Right lobe of liver (tissue), 6 donors: Measurements from ENCODE around the gene TMEM179. TPM values are rescaled to one million over a fixed set of nuclear protein-coding genes. Genes with fewer than 3 reads are reported as not detected.

ENCODE experiments used
- ATAC-seq, 4 donors: fragments of 200-7000 bp; cut with Tn5 transposase; one replicate each; pipeline ENCODE4 v1.9.1; 2020; ENCODE audit warnings: mild to moderate bottlenecking in 4 of 4, moderate library complexity in 4 of 4
- DNase-seq, 3 donors: peaks; one replicate each; pipeline ENCODE4 v3.0.0-alpha.2; 2020
- H3K27ac ChIP-seq, 3 donors: fragments of 200-600 bp; one replicate each; pipeline ENCODE4 v1.8.0; 2022
- H3K27me3 ChIP-seq, 2 donors: fragments of 200-600 bp; one replicate each; pipeline ENCODE4 v1.8.0; 2022
- H3K36me3 ChIP-seq, 4 donors: fragments of 200-600 bp; sonication (generic) in 1 of 4; one replicate each; pipeline versions ENCODE4 v1.5.1 to v1.8.0; 2017 to 2022; ENCODE audit warnings: control low read depth in 1 of 4
- H3K4me1 ChIP-seq, 4 donors: fragments of 200-600 bp; sonication (generic) in 1 of 4; one replicate each; pipeline versions ENCODE4 v1.5.1 to v1.8.0; 2017 to 2022; ENCODE audit warnings: control low read depth in 1 of 4
- H3K4me3 ChIP-seq, 3 donors: fragments of 200-600 bp; one replicate each; pipeline ENCODE4 v1.8.0; 2022
- H3K9me3 ChIP-seq, 4 donors: fragments of 200-600 bp; sonication (generic) in 1 of 4; one replicate each; pipeline versions ENCODE4 v1.5.1 to v1.8.0; 2017 to 2022; ENCODE audit warnings: control low read depth in 1 of 4
- CTCF ChIP-seq, 4 donors: fragments of 200-600 bp in 3 of 4; fragments of 450-650 bp in 1 of 4; IDR thresholded peaks; one replicate each; pipeline versions ENCODE4 v1.5.1 to v1.8.0; 2016 to 2022; ENCODE audit warnings: antibody characterized with exemption in 4 of 4, mild to moderate bottlenecking in 2 of 4
- POLR2A ChIP-seq: fragments of 450-650 bp; IDR thresholded peaks from one replicate; pipeline ENCODE4 v1.6.1; 2017; ENCODE audit warnings: antibody characterized with exemption, mild to moderate bottlenecking
- WGBS: methylation state at CpG from one replicate; pipeline ENCODE4 v1.1.6; 2018; ENCODE audit warnings: low coverage, low lambda C conversion rate; ENCODE audit not compliant: insufficient coverage; ENCODE audit errors: missing lambda C conversion rate; 5-methylcytosine and 5-hydroxymethylcytosine counted together
- intact Hi-C, 2 donors: fragments of 100-400 bp; cut with DNase I; formaldehyde crosslinking; loops; one replicate each; pipeline versions ENCODE4 v1.11.2 to v1.14.1; 2022
- total RNA-seq, 6 experiments: library from RNA; depleted of rRNA in 2 of 6; stranded (reverse); fragments of >200 nt in 2 of 6; fragmentation: NEBNext Ultra II Directional in 3 of 6; extraction: Animal tissue kit (Norgen Biotek cat#: 25700) in 3 of 6; gene quantifications; one replicate each; pipeline versions ENCODE4 v1.1.0 to v1.2.4, GENCODE V29; 2016 to 2023
- donor health status: DM: no; HTN: yes; CAD: no.
- donor health status: DM: no; HTN: no; CAD: no.
- donor health status: DM: no; HTN: no; CAD: no.
- donor health status: DM: no; HTN: yes; CAD: no.
- donor health status: DM: no; HTN: yes; CAD: no.

TMEM179 gene
- total RNA-seq, 6 experiments from 2014 or later = 0.17 to 0.18 TPM; not detected in 4

- TF ChIP-seq POLR2A (no peak), CTCF (IDR thresholded peaks at IDR 0.05) (no peak)
- ATAC-seq (peak; percentile 6 to 63 (median 33)), DNase-seq (no peak)
- no peaks in the 10 kb centered on the region for H3K9me3 ChIP-seq
- no peaks in the 10 kb centered on the region for H3K27me3 ChIP-seq
- no peak overlapping the region for H3K4me3 ChIP-seq
- intact Hi-C loops = no loop called here
- no peak overlapping the region for H3K27ac ChIP-seq
- H3K36me3 ChIP-seq = no peaks in the 10 kb centered on the region
- WGBS = no CpG with 5 or more reads among the region's 19 CpGs
- no peaks in the 10 kb centered on the region for H3K4me1 ChIP-seq
Measured at GRCh38 chr14:104586832-104587620, 17.5 kb downstream of the TMEM179 start.

GRCh38 chr14:104585966-104586697 is 18.4 kb downstream of the TMEM179 start:
- Histone ChIP-seq H3K4me1 (no peaks in the 10 kb centered on the region), H3K4me3 (no peak overlapping the region), H3K9me3 (no peaks in the 10 kb centered on the region), H3K36me3 (no peaks in the 10 kb centered on the region), H3K27ac (no peak overlapping the region), H3K27me3 (no peaks in the 10 kb centered on the region)
- ATAC-seq (peak in 1 of 4 donors; percentile 5), DNase-seq (no peak)
- no peak for TF ChIP-seq CTCF (IDR thresholded peaks at IDR 0.05)
- no peak for TF ChIP-seq POLR2A
- 60% methylated on average over 22 of the region's 24 CpGs for WGBS
- intact Hi-C loops = no loop called here

- H3K27me3 ChIP-seq = no peaks in the 10 kb centered on the region
- WGBS = 43% methylated on average over 2 of the region's 10 CpGs
- ATAC-seq = no peak
Measured at GRCh38 chr14:104584557-104584956, 20.0 kb downstream of the TMEM179 start.

GRCh38 chr14:104583424-104584306 is 20.9 kb downstream of the TMEM179 start:
- H3K36me3 ChIP-seq = no peaks in the 10 kb centered on the region
- no peak overlapping the region for H3K27ac ChIP-seq
- no peaks in the 10 kb centered on the region for H3K9me3 ChIP-seq
- intact Hi-C loops = no loop called here
- no peaks in the 10 kb centered on the region for H3K27me3 ChIP-seq
- H3K4me1 ChIP-seq = peaks cover 0 to 15% (median 7%) of the 10 kb centered on the region in 4 donors
- 67% methylated on average over 13 of the region's 27 CpGs for WGBS
- no peak for TF ChIP-seq CTCF (IDR thresholded peaks at IDR 0.05)
- no peak for TF ChIP-seq POLR2A
- no peak overlapping the region for H3K4me3 ChIP-seq
- no peak for DNase-seq
- no peak for ATAC-seq

More at GRCh38 chr14:104584557-104584956, 20.0 kb downstream of the TMEM179 start:
- Histone ChIP-seq H3K36me3 (no peaks in the 10 kb centered on the region), H3K27ac (no peak overlapping the region), H3K9me3 (no peaks in the 10 kb centered on the region), H3K4me3 (no peak overlapping the region), H3K4me1 (peaks cover 0 to 6% (median 3%) of the 10 kb centered on the region in 4 donors)
- no peak for TF ChIP-seq POLR2A
- DNase-seq = no peak
- intact Hi-C loops = no loop called here
